ENCODE data around the gene ERCC3.

Gene ERCC3

GRCh38 chr2:127310980-127311379 lies 17.0 kb upstream of the ERCC3 start:
- no peak for DNase-seq (ENCODE audit: low read depth)
- no peak for TF ChIP-seq CTCF (IDR thresholded peaks at IDR 0.05; ENCODE audit: control insufficient read depth, insufficient read depth, low read depth, low read length, missing control alignments)

DNA sequence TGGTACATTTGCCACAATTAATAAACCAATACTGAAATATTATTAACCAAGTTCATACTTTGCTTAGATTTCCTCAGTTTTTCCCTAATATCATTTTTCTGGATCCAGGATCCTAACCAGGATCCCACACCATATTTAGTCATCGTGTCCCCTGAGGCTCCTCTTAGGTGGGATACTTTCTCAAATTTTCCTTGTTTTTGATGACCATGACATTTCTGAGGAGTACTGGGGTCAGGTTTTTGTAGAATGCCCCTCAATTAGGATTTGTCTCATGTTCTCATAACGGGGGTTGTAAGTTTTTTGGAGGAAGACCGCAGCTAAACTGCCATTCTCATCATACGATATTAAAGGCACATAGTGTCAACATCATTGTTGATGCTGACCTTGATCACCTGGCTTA lies 15.5 kb upstream of the ERCC3 start:
- DNase-seq (ENCODE audit: low read depth) = no peak
- no peak for TF ChIP-seq CTCF (IDR thresholded peaks at IDR 0.05; ENCODE audit: control insufficient read depth, insufficient read depth, low read depth, low read length, missing control alignments)
- H3K4me3 ChIP-seq (ENCODE audit: control insufficient read depth, low read depth, low read length) = no peak overlapping the region

More at GRCh38 chr2:127310980-127311379, 17.0 kb upstream of the ERCC3 start:
- H3K4me3 ChIP-seq (ENCODE audit: control insufficient read depth, low read depth, low read length) = no peak overlapping the region

GRCh38 chr2:127308586-127309138 lies 14.7 kb upstream of the ERCC3 start:
- no peak overlapping the region for H3K4me3 ChIP-seq (ENCODE audit: control insufficient read depth, low read depth, low read length)
- no peak for DNase-seq (ENCODE audit: low read depth)
- no peak for TF ChIP-seq CTCF (IDR thresholded peaks at IDR 0.05; ENCODE audit: control insufficient read depth, insufficient read depth, low read depth, low read length, missing control alignments)

DNA sequence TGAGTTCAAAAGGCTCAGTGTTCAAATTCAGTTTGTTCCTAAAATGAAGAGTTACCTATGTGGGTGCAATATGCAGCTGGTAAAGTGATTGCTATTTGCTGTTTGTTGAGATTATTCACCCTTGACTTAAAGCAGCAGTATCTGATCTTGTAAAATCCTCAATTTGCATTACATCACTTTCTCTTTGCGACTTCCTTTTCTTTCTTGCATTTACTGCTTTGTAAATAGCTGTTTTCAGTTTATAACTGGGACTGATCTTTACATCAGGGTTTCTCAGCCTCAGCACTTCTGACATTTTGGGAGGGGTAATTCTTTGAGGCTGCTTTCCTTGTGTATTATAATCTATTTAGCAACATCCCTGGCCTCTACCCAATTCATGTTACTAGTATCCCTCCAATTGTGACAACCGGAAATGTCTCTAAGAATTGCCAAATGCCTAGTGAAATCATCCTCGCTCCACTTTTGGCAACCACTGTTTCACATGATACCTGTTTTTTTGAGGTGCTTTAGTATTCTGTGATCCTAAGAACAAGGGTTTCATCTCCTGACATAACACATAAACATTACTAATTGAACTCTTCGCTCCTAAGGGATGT lies 12.1 kb upstream of the ERCC3 start:
- no peak for TF ChIP-seq CTCF (IDR thresholded peaks at IDR 0.05; ENCODE audit: control insufficient read depth, insufficient read depth, low read depth, low read length, missing control alignments)
- DNase-seq (ENCODE audit: low read depth) = no peak

GRCh38 chr2:127302168-127302567 lies 8.2 kb upstream of the ERCC3 start:
- no peak for TF ChIP-seq CTCF (IDR thresholded peaks at IDR 0.05; ENCODE audit: control insufficient read depth, insufficient read depth, low read depth, low read length, missing control alignments)
- DNase-seq (ENCODE audit: low read depth) = no peak
- H3K4me3 ChIP-seq (ENCODE audit: control insufficient read depth, low read depth, low read length) = no peak overlapping the region

More for the DNA sequence above, 12.1 kb upstream of the ERCC3 start:
- no peak overlapping the region for H3K4me3 ChIP-seq (ENCODE audit: control insufficient read depth, low read depth, low read length)

- no peak for TF ChIP-seq CTCF (IDR thresholded peaks at IDR 0.05; ENCODE audit: control insufficient read depth, insufficient read depth, low read depth, low read length, missing control alignments)
- H3K4me3 ChIP-seq (ENCODE audit: control insufficient read depth, low read depth, low read length) = peak overlapping the region; percentile 98
- no peak for DNase-seq (ENCODE audit: low read depth)
Measured at GRCh38 chr2:127293386-127293747, 577 bp downstream of the ERCC3 start.

All from AG09309 (cell line).